ENCODE results near the gene CYB5R2.

GRCh38 chr11:7657306-7658025 lies 15.8 kb downstream of the CYB5R2 start:
- TF ChIP-seq POLR2A (IDR thresholded peaks at IDR 0.05) (no peak), CTCF (IDR thresholded peaks at IDR 0.05) (peak in 2 of 4 experiments; percentile 22 to 47)
